PC-3 (cell line): Measurements from ENCODE around the gene KRT86. TPM values are rescaled to one million over a fixed set of nuclear protein-coding genes. Genes with fewer than 3 reads are reported as not detected.

ENCODE experiments used
- ATAC-seq: fragments of 200-7000 bp; cut with Tn5 transposase; 2 replicates; pipeline ENCODE4 v1.9.1; 2020; ENCODE audit warnings: mild to moderate bottlenecking, moderate library complexity
- BruUV-seq: library from RNA; stranded (reverse); fragments of 400-500 nt; replicated peaks from 2 replicates; lab custom pipeline; 2021; lab: Mats Ljungman, UMichigan
- CTCF ChIA-PET: fragments of 300-600 bp; sonication (Branson Sonifier 250); formaldehyde crosslinking; loops from one replicate; lab custom pipeline; 2022; ENCODE audit warnings: antibody characterized with exemption; lab: Charles Lee
- POLR2A ChIA-PET: fragments of 300-600 bp; sonication (Branson Sonifier 250); formaldehyde crosslinking; loops from one replicate; lab custom pipeline; 2022; ENCODE audit warnings: antibody characterized with exemption; ENCODE audit not compliant: unreplicated experiment; lab: Charles Lee
- DNase-seq: peaks from one replicate; pipeline ENCODE4 v3.0.0-alpha.2; 2015
- H2AFZ ChIP-seq: fragments of 300-600 bp; sonication (generic); 2 replicates; pipeline ENCODE4 v1.6.0; 2016; ENCODE audit warnings: antibody characterized with exemption, low read length
- H3F3A ChIP-seq: fragments of 300-600 bp; sonication (generic); one replicate; pipeline ENCODE4 v1.6.0; 2017; ENCODE audit warnings: antibody characterized with exemption, low read length, control low read depth, mild to moderate bottlenecking; ENCODE audit not compliant: unreplicated experiment
- H3K27ac ChIP-seq: fragments of 300-600 bp; sonication (generic); 2 replicates; pipeline ENCODE4 v1.5.1; 2016; ENCODE audit warnings: mild to moderate bottlenecking, low read length
- H3K27me3 ChIP-seq: fragments of 300-600 bp; sonication (generic); 2 replicates; pipeline ENCODE4 v1.6.1; 2016; ENCODE audit warnings: low read length, mixed read lengths
- H3K36me3 ChIP-seq: fragments of 300-600 bp; sonication (generic); 2 replicates; pipeline ENCODE4 v1.6.1; 2016; ENCODE audit warnings: low read depth, mixed run types, low read length, mixed read lengths
- H3K4me1 ChIP-seq: fragments of 300-600 bp; sonication (generic); 2 replicates; pipeline ENCODE4 v1.5.1; 2016; ENCODE audit warnings: low read length; ENCODE audit not compliant: insufficient read depth
- H3K4me2 ChIP-seq: fragments of 300-600 bp; sonication (generic); 2 replicates; pipeline ENCODE4 v1.6.0; 2016; ENCODE audit warnings: low read length
- H3K4me3 ChIP-seq: fragments of 300-600 bp; sonication (generic); 2 replicates; pipeline ENCODE4 v1.5.1; 2016; ENCODE audit warnings: mild to moderate bottlenecking, low read length, mixed read lengths
- H3K79me2 ChIP-seq: fragments of 300-600 bp; sonication (generic); 2 replicates; pipeline ENCODE4 v1.6.1; 2017; ENCODE audit warnings: low read length, mixed read lengths
- H3K9ac ChIP-seq: fragments of 300-600 bp; sonication (generic); 2 replicates; pipeline ENCODE4 v1.6.0; 2016; ENCODE audit warnings: mild to moderate bottlenecking, low read length
- H3K9me2 ChIP-seq: fragments of 300-600 bp; sonication (generic); replicated peaks from 2 replicates; pipeline ENCODE4 v1.6.1; 2016; ENCODE audit warnings: mixed run types, low read length, mixed read lengths
- H3K9me3 ChIP-seq: fragments of 300-600 bp; sonication (generic); 2 replicates; pipeline ENCODE4 v1.6.1; 2016; ENCODE audit warnings: low read length, mixed read lengths
- H4K20me1 ChIP-seq: fragments of 300-600 bp; sonication (generic); 2 replicates; pipeline ENCODE4 v1.6.1; 2016; ENCODE audit warnings: low read length, mixed read lengths
- CTCF ChIP-seq: fragments of 300-600 bp; sonication (generic); conservative IDR thresholded peaks from 2 replicates; pipeline ENCODE4 v1.5.1; 2017; ENCODE audit warnings: antibody characterized with exemption, low read depth, mild to moderate bottlenecking, low read length
- EZH2 ChIP-seq: fragments of 300-600 bp; sonication (generic); IDR thresholded peaks from one replicate; pipeline ENCODE4 v1.6.1; 2017; ENCODE audit warnings: antibody characterized with exemption, mild to moderate bottlenecking, low read length; ENCODE audit not compliant: unreplicated experiment
- EZH2phosphoT487 ChIP-seq: fragments of 300-600 bp; sonication (generic); IDR thresholded peaks from 2 replicates; pipeline ENCODE4 v1.6.1; 2018; ENCODE audit warnings: mild to moderate bottlenecking, antibody characterized with exemption, low read length, borderline replicate concordance
- intact Hi-C: fragments of 100-400 bp; cut with micrococcal nuclease; formaldehyde crosslinking; loops from 2 replicates; pipeline ENCODE4 v1.9.0; 2023
- total RNA-seq: library from RNA; depleted of rRNA; stranded (reverse); fragments of >200 nt; gene quantifications from 2 replicates; pipeline ENCODE4 v1.2.3, GENCODE V29; 2014

Gene KRT86
- total RNA-seq, 1 experiment from 2014 or later: 1.2 TPM

DNA sequence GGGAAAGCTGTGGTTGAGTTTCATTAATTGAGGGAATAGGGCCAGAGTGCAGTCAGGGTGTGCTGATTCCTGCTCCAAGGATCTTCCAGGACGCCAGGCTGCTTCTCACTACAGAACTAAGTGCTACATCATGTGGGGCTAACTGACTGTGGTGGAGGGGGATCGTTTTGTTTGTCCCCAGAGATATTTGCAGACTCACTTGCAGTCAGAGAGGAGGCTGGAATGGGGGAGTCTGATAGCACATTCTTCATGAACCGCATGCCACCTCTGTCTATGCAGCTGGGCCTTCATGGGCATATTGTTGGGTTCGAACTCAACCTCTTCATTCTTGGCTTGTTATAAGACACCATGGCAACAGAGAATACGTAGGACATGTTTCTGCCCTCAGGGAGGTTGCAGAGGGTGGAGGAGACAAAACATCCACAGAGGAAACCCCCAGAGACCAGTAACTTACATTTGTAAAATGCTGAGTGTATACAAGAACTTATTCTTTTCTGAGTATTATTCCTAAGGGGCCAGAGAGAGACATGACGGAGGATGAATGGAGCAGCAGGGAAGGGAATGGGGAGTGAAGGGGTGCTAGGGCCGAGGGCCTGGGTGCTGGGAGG lies 28.4 kb upstream of the KRT86 start:
- H2AFZ ChIP-seq: no peak overlapping the region
- H3K27me3 ChIP-seq: no peaks in the 10 kb centered on the region
- no peak for TF ChIP-seq CTCF
- TF ChIP-seq EZH2: no peak
- no peak for TF ChIP-seq EZH2phosphoT487
- POLR2A ChIA-PET: interaction anchor here (0.6 to 0.7 kb wide), 3 partner anchors 39 to 102 kb away, joined by 3 to 14 read pairs (median 4); no protein-coding TSS in a partner anchor
- peak overlapping the region; percentile 96 for H3K27ac ChIP-seq
- DNase-seq (peak; percentile 26), ATAC-seq (no peak)
- H3K4me3 ChIP-seq: no peak overlapping the region
- H3K79me2 ChIP-seq: 0 out of 2 replicates have a peak, but pooled peaks cover 3% of the 10 kb centered on the region
- no peaks in the 10 kb centered on the region for H4K20me1 ChIP-seq
- intact Hi-C loops: loop anchor here (2.0 kb wide), 2 partner anchors 35 to 77 kb away; no protein-coding TSS in a partner anchor
- H3K9me3 ChIP-seq: no peaks in the 10 kb centered on the region
- CTCF ChIA-PET: no interaction called here
- H3K4me2 ChIP-seq: peak overlapping the region; percentile 35
- H3K9me2 ChIP-seq: no peaks in the 10 kb centered on the region
- peaks cover 52% of the 10 kb centered on the region for H3K36me3 ChIP-seq
- H3K4me1 ChIP-seq: peaks cover 79% of the 10 kb centered on the region
- BruUV-seq: no TSS peak
- H3F3A ChIP-seq: peaks cover 37% of the 10 kb centered on the region
- H3K9ac ChIP-seq: peak overlapping the region; percentile 37

DNA sequence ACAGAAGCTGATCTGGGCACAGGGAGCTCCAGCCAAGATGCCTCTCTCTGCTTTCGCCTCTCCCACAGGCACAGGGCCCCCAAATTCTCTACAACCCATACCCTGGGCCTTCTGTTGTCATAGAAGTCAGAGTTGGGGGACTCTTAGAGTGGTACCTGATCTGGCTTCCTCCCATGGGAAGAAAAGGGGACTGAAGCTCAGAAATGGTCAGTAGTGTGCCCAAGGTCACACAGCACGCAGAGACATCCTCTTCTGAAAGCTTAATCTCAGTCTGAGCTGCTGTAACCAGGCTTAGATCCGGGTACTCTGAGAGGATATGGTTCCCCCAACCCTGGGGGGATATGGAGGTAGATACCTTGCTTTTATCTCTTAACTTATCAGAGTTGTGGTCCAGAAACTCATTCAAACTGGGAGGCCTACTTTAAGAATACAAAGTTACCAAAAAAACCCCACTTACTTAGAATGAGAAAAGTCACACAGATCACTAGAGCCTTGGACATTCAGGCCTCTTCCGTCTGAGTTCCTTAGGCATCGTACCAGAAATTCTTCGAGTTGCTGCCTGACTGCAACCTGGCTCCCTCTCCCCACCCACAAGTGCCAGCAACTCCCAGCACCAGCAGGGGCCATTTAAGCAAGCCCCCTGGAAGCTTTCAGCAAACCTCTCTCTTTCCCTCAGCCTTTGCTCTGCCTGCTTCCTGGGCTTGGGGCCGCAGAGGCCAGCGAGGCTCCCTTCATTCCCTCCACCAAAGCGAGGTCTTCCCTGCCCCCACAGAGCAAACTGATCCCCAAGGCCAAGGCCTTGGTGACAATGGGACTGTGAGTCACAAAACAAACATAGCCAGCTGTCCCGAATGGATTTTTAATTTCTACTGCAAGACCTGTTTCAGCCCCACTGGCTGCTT lies 27.5 kb upstream of the KRT86 start:
- BruUV-seq: TSS peak; percentile 53

More for the DNA sequence above, 27.5 kb upstream of the KRT86 start:
- TF ChIP-seq CTCF (no peak), EZH2 (no peak), EZH2phosphoT487 (no peak)
- POLR2A ChIA-PET: interaction anchor here (0.6 to 0.7 kb wide), 2 partner anchors 38 to 103 kb away, joined by 3 to 14 read pairs; no protein-coding TSS in a partner anchor
- H3K4me1 ChIP-seq: peaks cover 72% of the 10 kb centered on the region
- H3F3A ChIP-seq: peaks cover 45% of the 10 kb centered on the region
- CTCF ChIA-PET: no interaction called here
- H2AFZ ChIP-seq: no peak overlapping the region
- peaks cover 46% of the 10 kb centered on the region for H3K36me3 ChIP-seq
- 0 out of 2 replicates have a peak, but pooled peaks cover 3% of the 10 kb centered on the region for H3K79me2 ChIP-seq
- H3K9me3 ChIP-seq: no peaks in the 10 kb centered on the region
- DNase-seq: peak; percentile 86
- H4K20me1 ChIP-seq: no peaks in the 10 kb centered on the region
- peak; percentile 8 for ATAC-seq
- H3K4me3 ChIP-seq: no peak overlapping the region
- peak overlapping the region; percentile 35 for H3K4me2 ChIP-seq
- H3K27ac ChIP-seq: peak overlapping the region; percentile 96
- intact Hi-C loops: loop anchor here (2.0 kb wide), 1 partner anchor 78 kb away; no protein-coding TSS in a partner anchor
- peak overlapping the region; percentile 37 for H3K9ac ChIP-seq
- no peaks in the 10 kb centered on the region for H3K27me3 ChIP-seq
- no peaks in the 10 kb centered on the region for H3K9me2 ChIP-seq
